GM12878 (cell line): ENCODE measurements around the gene SEMA5B.

Experiments used
- KDM1A ChIP-seq: fragments of 200-600 bp; sonication (generic); IDR thresholded peaks from 2 replicates; pipeline ENCODE4 v1.6.1; 2016; ENCODE audit warnings: borderline replicate concordance
- TF ChIP-seq, protein P1 (sequence below): IDR thresholded peaks from 2 replicates; pipeline ENCODE4 v1.6.1; 2012; ENCODE audit warnings: low read depth, low read length, improper control_type of control experiment

GRCh38 chr3:123068601-123069381 lies 41.2 kb upstream of the SEMA5B start:
- TF ChIP-seq, protein P1, sequence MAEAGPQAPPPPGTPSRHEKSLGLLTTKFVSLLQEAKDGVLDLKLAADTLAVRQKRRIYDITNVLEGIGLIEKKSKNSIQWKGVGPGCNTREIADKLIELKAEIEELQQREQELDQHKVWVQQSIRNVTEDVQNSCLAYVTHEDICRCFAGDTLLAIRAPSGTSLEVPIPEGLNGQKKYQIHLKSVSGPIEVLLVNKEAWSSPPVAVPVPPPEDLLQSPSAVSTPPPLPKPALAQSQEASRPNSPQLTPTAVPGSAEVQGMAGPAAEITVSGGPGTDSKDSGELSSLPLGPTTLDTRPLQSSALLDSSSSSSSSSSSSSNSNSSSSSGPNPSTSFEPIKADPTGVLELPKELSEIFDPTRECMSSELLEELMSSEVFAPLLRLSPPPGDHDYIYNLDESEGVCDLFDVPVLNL, result no peak
- no peak for TF ChIP-seq KDM1A
